ENCODE measurements around the gene TRPM8. TPM values are rescaled to one million over a fixed set of nuclear protein-coding genes. Genes with fewer than 3 reads are reported as not detected.

The TRPM8 gene
- total RNA-seq, 2 donors from 2014 or later, result 0.78 TPM; not detected in 1

GRCh38 chr2:234051374-234052070 lies 134.3 kb downstream of the TRPM8 start:
- Histone ChIP-seq H3K27me3 (no peaks in the 10 kb centered on the region), H3K4me1 (no peaks in the 10 kb centered on the region), H3K9me3 (no peaks in the 10 kb centered on the region), H3K4me3 (no peak overlapping the region), H3K27ac (no peak overlapping the region), H3K36me3 (replicated peaks in 1 of 2; ENCODE audit: insufficient read depth in 1 of 2, low read depth in 2 of 2) (no peaks in the 10 kb centered on the region)
- 72 to 77% methylated on average over 4 of the region's 4 CpGs for WGBS, 2 donors
- ATAC-seq (no peak), DNase-seq (no peak)
- TF ChIP-seq CTCF (IDR thresholded peaks at IDR 0.05), result no peak
- no peak for TF ChIP-seq POLR2A (IDR thresholded peaks at IDR 0.05)
- intact Hi-C loops (cut with DNase I), result no loop called here

GRCh38 chr2:234058881-234059280 lies 141.7 kb downstream of the TRPM8 start:
- ATAC-seq, result no peak
- Histone ChIP-seq H3K27ac (no peak overlapping the region), H3K36me3 (replicated peaks in 1 of 2; ENCODE audit: insufficient read depth in 1 of 2, low read depth in 2 of 2) (no peaks in the 10 kb centered on the region), H3K9me3 (no peaks in the 10 kb centered on the region), H3K27me3 (no peaks in the 10 kb centered on the region), H3K4me1 (no peaks in the 10 kb centered on the region), H3K4me3 (no peak overlapping the region)
- no peak for DNase-seq
- WGBS, 2 donors, result 54 to 78% methylated on average over 4 of the region's 4 CpGs
- intact Hi-C loops (cut with DNase I), result no loop called here
- no peak for TF ChIP-seq POLR2A (IDR thresholded peaks at IDR 0.05)
- no peak for TF ChIP-seq CTCF (IDR thresholded peaks at IDR 0.05)

GRCh38 chr2:234060236-234060635 lies 143.1 kb downstream of the TRPM8 start:
- 72 to 74% methylated on average over 8 of the region's 8 CpGs for WGBS, 2 donors
- Histone ChIP-seq H3K27ac (no peak overlapping the region), H3K4me3 (no peak overlapping the region), H3K36me3 (replicated peaks in 1 of 2; ENCODE audit: insufficient read depth in 1 of 2, low read depth in 2 of 2) (no peaks in the 10 kb centered on the region), H3K9me3 (no peaks in the 10 kb centered on the region), H3K27me3 (no peaks in the 10 kb centered on the region), H3K4me1 (no peaks in the 10 kb centered on the region)
- TF ChIP-seq CTCF (IDR thresholded peaks at IDR 0.05), result no peak
- no peak for TF ChIP-seq POLR2A (IDR thresholded peaks at IDR 0.05)
- intact Hi-C loops (cut with DNase I), result no loop called here
- DNase-seq, result no peak
- ATAC-seq, result no peak

- WGBS, 2 donors, result 51 to 63% methylated on average over 6 of the region's 6 CpGs
- DNase-seq, result no peak
- Histone ChIP-seq H3K27me3 (no peaks in the 10 kb centered on the region), H3K9me3 (no peaks in the 10 kb centered on the region), H3K36me3 (replicated peaks in 1 of 2; ENCODE audit: insufficient read depth in 1 of 2, low read depth in 2 of 2) (no peaks in the 10 kb centered on the region), H3K4me1 (no peaks in the 10 kb centered on the region), H3K4me3 (no peak overlapping the region), H3K27ac (no peak overlapping the region)
- no peak for ATAC-seq
- intact Hi-C loops (cut with DNase I), result no loop called here
- TF ChIP-seq CTCF (IDR thresholded peaks at IDR 0.05) (no peak), POLR2A (IDR thresholded peaks at IDR 0.05) (no peak)
Measured at GRCh38 chr2:234061624-234062257, 144.6 kb downstream of the TRPM8 start.

GRCh38 chr2:234066587-234066986 lies 149.4 kb downstream of the TRPM8 start:
- WGBS, 2 donors, result 74 to 76% methylated on average over 2 of the region's 2 CpGs
- Histone ChIP-seq H3K9me3 (no peaks in the 10 kb centered on the region), H3K27ac (no peak overlapping the region), H3K4me1 (no peaks in the 10 kb centered on the region), H3K4me3 (no peak overlapping the region), H3K27me3 (no peaks in the 10 kb centered on the region), H3K36me3 (replicated peaks in 1 of 2; ENCODE audit: insufficient read depth in 1 of 2, low read depth in 2 of 2) (no peaks in the 10 kb centered on the region)
- ATAC-seq (no peak), DNase-seq (no peak)
- intact Hi-C loops (cut with DNase I), result no loop called here
- TF ChIP-seq POLR2A (IDR thresholded peaks at IDR 0.05), result no peak
- TF ChIP-seq CTCF (IDR thresholded peaks at IDR 0.05), result no peak
